GM12872 (cell line): ENCODE data around the gene SCYGR2.

ENCODE experiments used
- TF ChIP-seq, protein P1 (sequence below): IDR thresholded peaks from 3 replicates; pipeline ENCODE4 v1.5.1; 2011; ENCODE audit warnings: low read depth, mild to moderate bottlenecking, low read length, moderate library complexity; ENCODE audit not compliant: insufficient read depth

The SCYGR2 gene

DNA sequence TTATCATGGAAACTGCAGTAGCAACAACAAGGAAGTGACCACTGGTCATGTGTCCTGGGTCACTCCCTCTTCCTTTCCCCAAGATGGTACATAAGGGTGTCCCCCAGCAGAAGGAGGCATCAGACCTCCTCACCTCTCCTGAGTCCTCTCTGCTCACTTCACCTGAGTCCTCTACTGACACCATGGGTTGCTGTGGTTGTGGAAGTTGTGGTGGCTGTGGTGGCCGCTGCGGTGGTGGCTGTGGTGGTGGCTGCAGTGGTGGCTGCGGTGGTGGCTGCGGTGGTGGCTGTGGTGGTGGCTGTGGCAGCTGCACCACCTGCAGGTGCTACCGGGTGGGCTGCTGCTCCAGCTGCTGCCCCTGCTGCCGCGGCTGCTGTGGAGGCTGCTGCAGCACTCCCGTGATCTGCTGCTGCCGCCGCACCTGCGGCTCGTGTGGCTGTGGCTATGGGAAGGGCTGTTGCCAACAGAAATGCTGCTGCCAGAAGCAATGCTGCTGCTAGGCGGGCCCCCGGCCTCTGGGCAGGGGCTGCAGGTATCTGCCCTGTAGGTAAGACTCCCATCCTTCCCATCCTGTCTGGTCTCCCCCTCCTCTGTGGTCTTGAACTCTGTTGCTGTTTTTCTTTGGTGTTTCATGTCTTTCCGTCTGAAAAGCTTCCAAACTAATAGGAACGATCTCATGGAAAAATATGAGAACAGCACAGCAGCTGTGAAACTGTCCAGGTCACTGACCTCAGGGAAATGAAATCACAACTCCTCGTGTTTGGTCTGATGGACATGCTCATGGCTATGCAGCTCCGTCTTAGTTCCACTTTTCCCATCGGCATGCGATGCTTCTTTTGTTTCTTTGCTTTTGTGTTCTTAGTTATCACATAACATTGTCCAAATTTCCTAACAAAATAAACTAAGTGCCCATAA is 18.9 kb downstream of the SCYGR2 start, which contains the start of gene SCYGR4:
Gene SCYGR4 (plus strand): TSS at position 183 of the 915 bp plus-strand sequence. CDS start 0 bp downstream, at position 183.
- TF ChIP-seq, protein P1, sequence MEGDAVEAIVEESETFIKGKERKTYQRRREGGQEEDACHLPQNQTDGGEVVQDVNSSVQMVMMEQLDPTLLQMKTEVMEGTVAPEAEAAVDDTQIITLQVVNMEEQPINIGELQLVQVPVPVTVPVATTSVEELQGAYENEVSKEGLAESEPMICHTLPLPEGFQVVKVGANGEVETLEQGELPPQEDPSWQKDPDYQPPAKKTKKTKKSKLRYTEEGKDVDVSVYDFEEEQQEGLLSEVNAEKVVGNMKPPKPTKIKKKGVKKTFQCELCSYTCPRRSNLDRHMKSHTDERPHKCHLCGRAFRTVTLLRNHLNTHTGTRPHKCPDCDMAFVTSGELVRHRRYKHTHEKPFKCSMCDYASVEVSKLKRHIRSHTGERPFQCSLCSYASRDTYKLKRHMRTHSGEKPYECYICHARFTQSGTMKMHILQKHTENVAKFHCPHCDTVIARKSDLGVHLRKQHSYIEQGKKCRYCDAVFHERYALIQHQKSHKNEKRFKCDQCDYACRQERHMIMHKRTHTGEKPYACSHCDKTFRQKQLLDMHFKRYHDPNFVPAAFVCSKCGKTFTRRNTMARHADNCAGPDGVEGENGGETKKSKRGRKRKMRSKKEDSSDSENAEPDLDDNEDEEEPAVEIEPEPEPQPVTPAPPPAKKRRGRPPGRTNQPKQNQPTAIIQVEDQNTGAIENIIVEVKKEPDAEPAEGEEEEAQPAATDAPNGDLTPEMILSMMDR, result no peak

DNA sequence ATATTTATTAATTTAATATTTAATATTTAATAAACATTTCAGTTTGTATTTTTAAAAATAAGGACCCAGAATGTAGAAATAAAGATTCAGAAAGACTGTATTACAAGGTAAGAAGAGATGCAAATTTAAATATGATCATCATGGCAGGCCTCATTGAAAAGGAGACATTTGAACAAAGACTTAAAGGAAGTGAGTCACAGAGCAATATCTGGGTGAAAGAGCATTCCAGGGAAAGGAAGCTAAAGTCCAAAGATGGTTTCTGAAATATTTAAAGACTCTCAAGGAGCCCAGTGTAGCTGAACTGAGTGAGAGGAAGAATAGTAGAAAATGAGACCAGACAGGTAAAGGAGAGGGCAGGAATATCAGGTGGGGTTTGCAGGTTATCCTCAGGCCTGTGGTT is 24.5 kb downstream of the SCYGR2 start:
- TF ChIP-seq, protein P1, result no peak

DNA sequence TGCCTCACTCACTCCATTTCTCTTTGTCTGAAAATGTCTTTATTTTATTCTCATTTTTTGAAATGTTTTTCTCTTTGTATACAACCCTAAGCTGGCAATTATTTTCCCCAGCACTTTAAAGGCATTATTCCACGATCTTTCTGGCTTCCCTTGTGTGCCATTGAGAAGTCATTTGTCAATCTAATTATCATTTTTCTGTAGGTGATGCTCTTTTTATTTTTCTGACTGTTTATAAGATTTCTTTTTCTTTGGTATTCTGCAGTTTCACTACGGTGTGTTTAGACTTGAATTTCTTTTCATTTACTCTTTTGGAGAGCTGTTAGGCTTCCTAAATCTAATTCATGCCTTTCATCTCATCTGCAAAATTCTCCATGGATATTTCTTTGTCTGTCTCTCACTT is 26.7 kb downstream of the SCYGR2 start:
- TF ChIP-seq, protein P1, result no peak

DNA sequence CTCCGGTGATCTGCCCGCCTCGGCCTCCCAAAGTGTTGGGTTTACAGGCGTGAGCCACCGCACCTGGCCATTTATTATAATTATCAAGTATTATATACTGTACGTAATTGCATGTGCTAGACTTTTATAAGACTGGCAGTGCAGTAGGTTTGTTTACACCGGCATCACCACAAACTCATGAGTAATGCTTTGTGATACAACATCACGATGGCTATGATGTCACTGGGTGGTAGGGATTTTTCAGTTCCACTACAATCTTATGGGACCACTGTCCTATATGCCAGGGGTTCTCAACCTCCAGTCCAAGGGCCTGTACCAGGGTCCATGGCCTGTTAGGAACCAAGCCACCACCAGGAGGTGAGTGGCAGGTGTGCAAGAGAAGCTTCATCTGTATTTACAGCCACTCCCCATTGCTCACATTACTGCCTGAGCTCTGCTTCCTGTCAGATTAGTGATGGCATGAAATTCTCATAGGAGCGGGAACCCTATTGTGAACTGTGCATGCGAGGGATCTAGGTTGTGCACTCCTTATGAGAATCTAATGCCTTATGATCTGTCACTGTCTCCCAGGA is 28.0 kb downstream of the SCYGR2 start:
- TF ChIP-seq, protein P1, result no peak

DNA sequence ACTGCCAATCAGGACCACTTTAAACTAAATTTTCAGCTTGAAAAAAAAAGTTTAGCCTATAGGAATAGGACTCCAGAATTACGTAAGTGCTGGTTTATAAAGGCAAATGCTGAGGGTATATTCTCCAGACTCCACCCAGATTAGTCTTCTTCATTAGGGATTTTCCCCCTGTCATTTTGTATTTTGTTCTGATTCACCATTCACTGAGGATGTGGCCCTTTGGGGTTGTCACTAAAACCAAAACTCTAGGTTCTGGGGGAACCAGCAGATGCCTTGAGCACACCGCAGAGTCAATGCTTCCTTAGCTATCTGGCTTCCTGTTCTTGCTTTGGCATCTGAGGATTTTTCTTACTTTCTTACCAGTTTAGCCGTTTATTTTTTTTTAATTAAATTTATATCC is 29.1 kb downstream of the SCYGR2 start:
- TF ChIP-seq, protein P1, result no peak

DNA sequence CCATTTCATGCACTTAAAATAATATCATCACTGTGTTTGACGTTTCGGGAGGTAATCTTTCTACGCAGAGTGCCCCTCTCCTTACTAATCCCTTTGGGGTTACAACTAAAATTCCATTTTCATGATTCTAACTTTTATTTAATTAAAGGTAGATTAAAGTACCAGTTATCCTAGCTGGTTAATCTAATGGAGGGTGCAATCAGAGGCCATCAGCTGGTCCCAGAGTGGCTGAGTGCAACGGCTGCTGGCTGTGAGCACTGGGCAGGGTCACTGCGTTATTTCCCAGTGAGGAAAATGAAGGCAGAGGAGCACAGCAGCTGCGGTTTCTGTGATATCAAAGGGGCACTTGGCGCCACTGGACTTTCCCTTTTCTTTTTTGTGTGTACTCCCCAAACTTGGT is 30.7 kb downstream of the SCYGR2 start:
- TF ChIP-seq, protein P1, result no peak

DNA sequence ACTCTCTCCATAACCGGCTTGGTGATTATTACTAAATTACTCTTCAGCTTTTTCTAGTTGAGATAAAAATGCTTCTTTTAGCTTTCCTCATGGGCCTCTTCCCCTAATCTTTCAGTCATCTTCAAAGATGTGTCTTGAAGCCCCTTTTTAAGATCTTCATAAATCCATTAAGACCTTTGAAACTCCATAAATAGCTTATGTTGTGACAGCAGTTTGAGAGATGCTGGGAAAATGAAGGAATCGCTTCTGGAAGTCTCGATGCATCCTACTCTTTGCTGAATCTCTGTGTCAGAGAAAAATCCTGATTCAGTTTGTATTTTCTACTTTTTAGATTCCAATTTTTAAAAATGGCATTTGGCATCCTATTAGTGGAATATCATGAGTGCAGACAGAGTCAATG is 31.6 kb downstream of the SCYGR2 start:
- TF ChIP-seq, protein P1, result no peak
